PC-3 (cell line): Measurements from ENCODE around the gene LGALS3BP. TPM values are rescaled to one million over a fixed set of nuclear protein-coding genes. Genes with fewer than 3 reads are reported as not detected.
A peak's percentile ranks its signal among the peaks of the same experiment; 100 is the strongest.

Source experiments
- ATAC-seq: fragments of 200-7000 bp; cut with Tn5 transposase; 2 replicates; pipeline ENCODE4 v1.9.1; 2020; ENCODE audit warnings: mild to moderate bottlenecking, moderate library complexity
- BruUV-seq: library from RNA; stranded (reverse); fragments of 400-500 nt; replicated peaks from 2 replicates; lab custom pipeline; 2021; lab: Mats Ljungman, UMichigan
- CTCF ChIA-PET: fragments of 300-600 bp; sonication (Branson Sonifier 250); formaldehyde crosslinking; loops from one replicate; lab custom pipeline; 2022; ENCODE audit warnings: antibody characterized with exemption; lab: Charles Lee
- POLR2A ChIA-PET: fragments of 300-600 bp; sonication (Branson Sonifier 250); formaldehyde crosslinking; loops from one replicate; lab custom pipeline; 2022; ENCODE audit warnings: antibody characterized with exemption; ENCODE audit not compliant: unreplicated experiment; lab: Charles Lee
- DNase-seq: peaks from one replicate; pipeline ENCODE4 v3.0.0-alpha.2; 2015
- H2AFZ ChIP-seq: fragments of 300-600 bp; sonication (generic); 2 replicates; pipeline ENCODE4 v1.6.0; 2016; ENCODE audit warnings: antibody characterized with exemption, low read length
- H3F3A ChIP-seq: fragments of 300-600 bp; sonication (generic); one replicate; pipeline ENCODE4 v1.6.0; 2017; ENCODE audit warnings: antibody characterized with exemption, low read length, control low read depth, mild to moderate bottlenecking; ENCODE audit not compliant: unreplicated experiment
- H3K27ac ChIP-seq: fragments of 300-600 bp; sonication (generic); 2 replicates; pipeline ENCODE4 v1.5.1; 2016; ENCODE audit warnings: mild to moderate bottlenecking, low read length
- H3K27me3 ChIP-seq: fragments of 300-600 bp; sonication (generic); 2 replicates; pipeline ENCODE4 v1.6.1; 2016; ENCODE audit warnings: low read length, mixed read lengths
- H3K36me3 ChIP-seq: fragments of 300-600 bp; sonication (generic); 2 replicates; pipeline ENCODE4 v1.6.1; 2016; ENCODE audit warnings: low read depth, mixed run types, low read length, mixed read lengths
- H3K4me1 ChIP-seq: fragments of 300-600 bp; sonication (generic); 2 replicates; pipeline ENCODE4 v1.5.1; 2016; ENCODE audit warnings: low read length; ENCODE audit not compliant: insufficient read depth
- H3K4me2 ChIP-seq: fragments of 300-600 bp; sonication (generic); 2 replicates; pipeline ENCODE4 v1.6.0; 2016; ENCODE audit warnings: low read length
- H3K4me3 ChIP-seq: fragments of 300-600 bp; sonication (generic); 2 replicates; pipeline ENCODE4 v1.5.1; 2016; ENCODE audit warnings: mild to moderate bottlenecking, low read length, mixed read lengths
- H3K79me2 ChIP-seq: fragments of 300-600 bp; sonication (generic); 2 replicates; pipeline ENCODE4 v1.6.1; 2017; ENCODE audit warnings: low read length, mixed read lengths
- H3K9ac ChIP-seq: fragments of 300-600 bp; sonication (generic); 2 replicates; pipeline ENCODE4 v1.6.0; 2016; ENCODE audit warnings: mild to moderate bottlenecking, low read length
- H3K9me2 ChIP-seq: fragments of 300-600 bp; sonication (generic); replicated peaks from 2 replicates; pipeline ENCODE4 v1.6.1; 2016; ENCODE audit warnings: mixed run types, low read length, mixed read lengths
- H3K9me3 ChIP-seq: fragments of 300-600 bp; sonication (generic); 2 replicates; pipeline ENCODE4 v1.6.1; 2016; ENCODE audit warnings: low read length, mixed read lengths
- H4K20me1 ChIP-seq: fragments of 300-600 bp; sonication (generic); 2 replicates; pipeline ENCODE4 v1.6.1; 2016; ENCODE audit warnings: low read length, mixed read lengths
- EZH2 ChIP-seq: fragments of 300-600 bp; sonication (generic); IDR thresholded peaks from one replicate; pipeline ENCODE4 v1.6.1; 2017; ENCODE audit warnings: antibody characterized with exemption, mild to moderate bottlenecking, low read length; ENCODE audit not compliant: unreplicated experiment
- EZH2phosphoT487 ChIP-seq: fragments of 300-600 bp; sonication (generic); IDR thresholded peaks from 2 replicates; pipeline ENCODE4 v1.6.1; 2018; ENCODE audit warnings: mild to moderate bottlenecking, antibody characterized with exemption, low read length, borderline replicate concordance
- intact Hi-C: fragments of 100-400 bp; cut with micrococcal nuclease; formaldehyde crosslinking; loops from 2 replicates; pipeline ENCODE4 v1.9.0; 2023
- total RNA-seq: library from RNA; depleted of rRNA; stranded (reverse); fragments of >200 nt; gene quantifications from 2 replicates; pipeline ENCODE4 v1.2.3, GENCODE V29; 2014
- TF ChIP-seq, protein P1 (sequence below): fragments of 300-600 bp; sonication (generic); conservative IDR thresholded peaks from 2 replicates; pipeline ENCODE4 v1.5.1; 2017; ENCODE audit warnings: antibody characterized with exemption, low read depth, mild to moderate bottlenecking, low read length

LGALS3BP gene
- total RNA-seq, 1 experiment from 2014 or later, result 72.4 TPM

DNA sequence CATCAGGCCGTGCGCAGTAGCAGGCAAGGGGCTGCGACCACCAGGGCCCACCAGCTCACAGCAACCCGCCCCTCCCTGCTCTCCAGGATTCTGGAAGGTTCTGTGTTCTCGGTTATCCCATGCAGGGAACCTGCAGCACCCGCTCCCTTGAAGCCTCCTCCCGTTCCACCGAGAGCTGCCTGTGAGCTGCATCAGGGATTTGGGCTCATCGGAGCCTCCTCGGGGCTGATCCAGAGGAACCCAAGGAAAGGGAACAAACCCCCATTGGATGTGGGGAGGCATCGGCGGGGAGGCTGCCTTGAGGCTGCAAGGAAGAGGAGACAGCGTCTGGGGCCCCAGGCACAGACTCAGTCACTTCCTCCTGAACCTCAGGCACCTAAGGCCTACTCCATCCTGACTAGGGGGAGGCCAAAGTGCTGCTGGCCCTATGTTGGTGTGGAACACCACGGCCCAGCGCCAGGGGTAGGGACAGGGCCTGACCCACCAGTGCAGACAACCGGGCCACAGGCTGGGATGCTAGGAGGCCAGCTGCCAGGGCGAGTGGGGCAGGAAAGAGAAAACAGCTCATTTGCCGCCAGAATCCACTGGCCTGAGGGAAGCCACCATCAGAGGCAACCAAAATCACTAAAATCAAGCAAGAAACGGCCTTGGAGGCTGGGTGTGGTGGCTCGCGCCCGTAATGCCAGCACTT is 14.4 kb upstream of the LGALS3BP start:
- Histone ChIP-seq H2AFZ (no peak overlapping the region), H3K79me2 (peaks cover 75% of the 10 kb centered on the region), H3K4me3 (no peak overlapping the region), H3K27me3 (no peaks in the 10 kb centered on the region), H3K9ac (no peak overlapping the region), H3K27ac (no peak overlapping the region), H3K9me3 (no peaks in the 10 kb centered on the region), H3K4me1 (peaks cover 39% of the 10 kb centered on the region), H3K9me2 (no peaks in the 10 kb centered on the region), H4K20me1 (peaks cover 12% of the 10 kb centered on the region), H3F3A (peaks cover 11% of the 10 kb centered on the region), H3K36me3 (peaks cover 74% of the 10 kb centered on the region), H3K4me2 (no peak overlapping the region)
- ATAC-seq (no peak), DNase-seq (no peak)
- BruUV-seq, result no TSS peak
- TF ChIP-seq, protein P1, sequence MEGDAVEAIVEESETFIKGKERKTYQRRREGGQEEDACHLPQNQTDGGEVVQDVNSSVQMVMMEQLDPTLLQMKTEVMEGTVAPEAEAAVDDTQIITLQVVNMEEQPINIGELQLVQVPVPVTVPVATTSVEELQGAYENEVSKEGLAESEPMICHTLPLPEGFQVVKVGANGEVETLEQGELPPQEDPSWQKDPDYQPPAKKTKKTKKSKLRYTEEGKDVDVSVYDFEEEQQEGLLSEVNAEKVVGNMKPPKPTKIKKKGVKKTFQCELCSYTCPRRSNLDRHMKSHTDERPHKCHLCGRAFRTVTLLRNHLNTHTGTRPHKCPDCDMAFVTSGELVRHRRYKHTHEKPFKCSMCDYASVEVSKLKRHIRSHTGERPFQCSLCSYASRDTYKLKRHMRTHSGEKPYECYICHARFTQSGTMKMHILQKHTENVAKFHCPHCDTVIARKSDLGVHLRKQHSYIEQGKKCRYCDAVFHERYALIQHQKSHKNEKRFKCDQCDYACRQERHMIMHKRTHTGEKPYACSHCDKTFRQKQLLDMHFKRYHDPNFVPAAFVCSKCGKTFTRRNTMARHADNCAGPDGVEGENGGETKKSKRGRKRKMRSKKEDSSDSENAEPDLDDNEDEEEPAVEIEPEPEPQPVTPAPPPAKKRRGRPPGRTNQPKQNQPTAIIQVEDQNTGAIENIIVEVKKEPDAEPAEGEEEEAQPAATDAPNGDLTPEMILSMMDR, result no peak
- TF ChIP-seq EZH2, result no peak
- TF ChIP-seq EZH2phosphoT487, result no peak
- ChIA-PET CTCF (no interaction called here), POLR2A (no interaction called here)
- intact Hi-C loops, result no loop called here

DNA sequence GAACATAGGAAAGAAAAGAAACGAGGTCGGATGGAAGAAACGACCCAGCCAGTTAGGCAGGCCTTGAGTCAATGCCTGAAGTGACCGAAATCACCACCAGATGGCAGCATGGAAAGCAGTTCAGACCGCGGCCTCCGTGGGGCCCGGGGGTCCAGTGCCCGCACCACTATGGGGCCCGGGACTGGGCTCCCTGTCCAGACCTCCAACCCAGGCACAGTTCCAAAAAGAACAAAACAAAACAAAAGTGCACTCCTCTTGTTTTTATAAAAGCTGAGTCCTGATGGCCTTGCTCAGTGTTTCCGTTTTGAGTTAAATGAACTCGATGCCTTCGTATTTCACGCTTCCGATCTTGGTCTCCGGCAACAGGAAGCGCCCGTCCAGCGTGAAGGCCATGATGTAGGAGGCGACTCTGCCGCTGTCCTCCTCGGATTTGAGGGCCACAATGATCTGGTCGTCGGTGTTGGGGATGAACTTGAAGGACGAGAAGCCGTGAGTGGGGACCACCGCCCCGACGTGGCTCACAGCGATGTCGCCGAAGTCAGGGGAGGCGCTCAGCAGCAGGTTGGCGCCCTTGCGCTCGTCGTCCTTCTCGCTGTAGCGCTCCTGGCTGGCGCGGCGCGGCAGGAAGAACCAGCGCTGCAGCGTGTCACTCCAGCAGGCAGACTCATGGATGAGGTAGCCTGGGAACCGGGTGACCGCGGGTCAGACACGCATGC is 13.7 kb upstream of the LGALS3BP start:
- CTCF ChIA-PET, result no interaction called here
- intact Hi-C loops, result no loop called here
- no peaks in the 10 kb centered on the region for H3K9me3 ChIP-seq

More for the DNA sequence above, 13.7 kb upstream of the LGALS3BP start:
- Histone ChIP-seq H3F3A (peaks cover 7% of the 10 kb centered on the region), H3K4me3 (no peak overlapping the region), H3K79me2 (peaks cover 68% of the 10 kb centered on the region), H3K9me2 (no peaks in the 10 kb centered on the region), H3K36me3 (peaks cover 69% of the 10 kb centered on the region), H3K27ac (no peak overlapping the region), H3K4me2 (no peak overlapping the region), H2AFZ (no peak overlapping the region), H4K20me1 (peaks cover 7% of the 10 kb centered on the region; the same call in 1 of the 2 replicates), H3K9ac (no peak overlapping the region), H3K27me3 (no peaks in the 10 kb centered on the region), H3K4me1 (peaks cover 34% of the 10 kb centered on the region)
- POLR2A ChIA-PET, result no interaction called here
- TF ChIP-seq EZH2, result no peak
- TF ChIP-seq, protein P1, result peak; percentile 96
- no peak for ATAC-seq
- DNase-seq, result peak; percentile 68
- BruUV-seq, result no TSS peak
